Caco-2 (cell line): ENCODE results near the gene OR6X1. TPM values are rescaled to one million over a fixed set of nuclear protein-coding genes. Genes with fewer than 3 reads are reported as not detected.

Experiments used
- BruUV-seq: library from RNA; stranded (reverse); fragments of 400-500 nt; replicated peaks from 2 replicates; lab custom pipeline; 2021; lab: Mats Ljungman, UMichigan
- CTCF ChIA-PET: fragments of 300-600 bp; sonication (Branson Sonifier 250); formaldehyde crosslinking; loops from one replicate; lab custom pipeline; 2022; ENCODE audit warnings: antibody characterized with exemption; lab: Charles Lee
- POLR2A ChIA-PET: fragments of 300-600 bp; sonication (Branson Sonifier 250); formaldehyde crosslinking; loops from one replicate; lab custom pipeline; 2022; ENCODE audit warnings: antibody characterized with exemption; lab: Charles Lee
- DNase-seq, 2 experiments: peaks; one replicate each; pipeline versions ENCODE4 v3.0.0 to v3.0.0-alpha.2; 2020 to 2022
- H3K27me3 ChIP-seq: replicated peaks from 2 replicates; pipeline ENCODE4 v1.6.0; 2011; ENCODE audit warnings: low read length; ENCODE audit not compliant: control insufficient read depth, insufficient read depth
- H3K36me3 ChIP-seq: 2 replicates; pipeline ENCODE4 v1.5.1; 2011; ENCODE audit warnings: low read length; ENCODE audit not compliant: control insufficient read depth, insufficient read depth
- H3K4me1 ChIP-seq: fragments of 250-450 bp; sonication (Bioruptor Pico); 2 replicates; pipeline ENCODE4 v1.5.1; 2020; ENCODE audit warnings: mild to moderate bottlenecking
- H3K4me3 ChIP-seq: 2 replicates; pipeline ENCODE4 v1.5.1; 2011; ENCODE audit warnings: low read depth, mild to moderate bottlenecking, control low read depth, low read length
- H3K9me3 ChIP-seq: fragments of 250-450 bp; sonication (Bioruptor Pico); 2 replicates; pipeline ENCODE4 v1.5.1; 2020; ENCODE audit warnings: mild to moderate bottlenecking, moderate library complexity
- H3K27ac Mint-ChIP-seq: one replicate; pipeline ENCODE4 v1.8.0; 2022; ENCODE audit warnings: mixed read lengths; ENCODE audit not compliant: unreplicated experiment
- H3K27me3 Mint-ChIP-seq: one replicate; pipeline ENCODE4 v1.8.0; 2022; ENCODE audit warnings: mixed read lengths; ENCODE audit not compliant: insufficient read depth, unreplicated experiment
- H3K36me3 Mint-ChIP-seq: one replicate; pipeline ENCODE4 v1.8.0; 2022; ENCODE audit warnings: mild to moderate bottlenecking, mixed read lengths; ENCODE audit not compliant: insufficient read depth, unreplicated experiment
- H3K4me1 Mint-ChIP-seq: one replicate; pipeline ENCODE4 v1.8.0; 2022; ENCODE audit warnings: low read depth, mixed read lengths; ENCODE audit not compliant: unreplicated experiment
- H3K4me3 Mint-ChIP-seq: one replicate; pipeline ENCODE4 v1.8.0; 2022; ENCODE audit warnings: mild to moderate bottlenecking, moderate library complexity, mixed read lengths; ENCODE audit not compliant: unreplicated experiment
- H3K9me3 Mint-ChIP-seq: one replicate; pipeline ENCODE4 v1.8.0; 2022; ENCODE audit warnings: mixed read lengths; ENCODE audit not compliant: unreplicated experiment
- intact Hi-C: fragments of 100-400 bp; cut with micrococcal nuclease; formaldehyde crosslinking; loops from one replicate; pipeline ENCODE4 v1.10.0; 2022; ENCODE audit not compliant: unreplicated experiment
- total RNA-seq: library from RNA; stranded (reverse); gene quantifications from 2 replicates; pipeline ENCODE4 v1.2.3, GENCODE V29; 2022
- TF ChIP-seq, protein P1 (sequence below), 2 experiments: fragments of 200-600 bp in 1 of 2; IDR thresholded peaks; 1 replicate in 1 of 2; 2 replicates in 1 of 2; pipeline versions ENCODE4 v1.5.1 to v1.8.0; 2011 to 2022; ENCODE audit warnings: antibody characterized with exemption in 1 of 2, control low read depth in 1 of 2, inconsistent platforms in 1 of 2, low read depth in 1 of 2, low read length in 1 of 2, mild to moderate bottlenecking in 1 of 2, moderate library complexity in 1 of 2; ENCODE audit not compliant: insufficient read depth in 1 of 2, severe bottlenecking in 1 of 2, unreplicated experiment in 1 of 2

OR6X1 gene
- total RNA-seq, 1 experiment from 2014 or later: not detected

DNA sequence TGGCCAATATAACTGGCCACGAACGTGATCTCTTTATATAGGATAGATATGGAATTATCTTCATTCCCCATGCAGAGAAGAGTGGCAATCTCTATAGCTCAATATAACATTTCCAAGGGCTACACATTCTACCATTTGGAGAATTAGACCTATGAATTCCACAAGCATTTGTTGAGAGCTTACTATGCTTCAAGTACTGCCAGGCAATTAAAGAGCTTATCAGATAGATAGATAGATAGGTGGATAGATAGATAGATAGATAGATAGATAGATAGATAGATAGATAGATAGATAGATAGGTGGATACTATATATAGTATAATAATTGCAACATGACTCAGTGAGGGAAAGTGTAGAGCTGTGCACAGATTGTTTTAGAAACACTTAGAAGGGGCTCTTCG is 1.5 kb upstream of the OR6X1 start:
- Histone ChIP-seq H3K4me3 (no peak overlapping the region), H3K9me3 (no peaks in the 10 kb centered on the region; the same call in 1 of the 2 replicates), H3K27me3 (0 out of 2 replicates have a peak, but pooled peaks cover 1% of the 10 kb centered on the region), H3K36me3 (no peaks in the 10 kb centered on the region), H3K4me1 (0 out of 2 replicates have a peak, but pooled peaks cover 13% of the 10 kb centered on the region)
- no TSS peak for BruUV-seq
- intact Hi-C loops: no loop called here
- DNase-seq: no peak
- Mint-ChIP-seq H3K36me3 (no peaks in the 10 kb centered on the region), H3K4me3 (no peak overlapping the region), H3K4me1 (no peaks in the 10 kb centered on the region), H3K27ac (no peak overlapping the region), H3K27me3 (peaks cover 21% of the 10 kb centered on the region), H3K9me3 (no peaks in the 10 kb centered on the region)
- ChIA-PET CTCF (no interaction called here), POLR2A (interaction anchor here (0.6 kb wide), 1 partner anchor 9 kb away, joined by 3 read pairs; no protein-coding TSS in a partner anchor)
- TF ChIP-seq, protein P1, sequence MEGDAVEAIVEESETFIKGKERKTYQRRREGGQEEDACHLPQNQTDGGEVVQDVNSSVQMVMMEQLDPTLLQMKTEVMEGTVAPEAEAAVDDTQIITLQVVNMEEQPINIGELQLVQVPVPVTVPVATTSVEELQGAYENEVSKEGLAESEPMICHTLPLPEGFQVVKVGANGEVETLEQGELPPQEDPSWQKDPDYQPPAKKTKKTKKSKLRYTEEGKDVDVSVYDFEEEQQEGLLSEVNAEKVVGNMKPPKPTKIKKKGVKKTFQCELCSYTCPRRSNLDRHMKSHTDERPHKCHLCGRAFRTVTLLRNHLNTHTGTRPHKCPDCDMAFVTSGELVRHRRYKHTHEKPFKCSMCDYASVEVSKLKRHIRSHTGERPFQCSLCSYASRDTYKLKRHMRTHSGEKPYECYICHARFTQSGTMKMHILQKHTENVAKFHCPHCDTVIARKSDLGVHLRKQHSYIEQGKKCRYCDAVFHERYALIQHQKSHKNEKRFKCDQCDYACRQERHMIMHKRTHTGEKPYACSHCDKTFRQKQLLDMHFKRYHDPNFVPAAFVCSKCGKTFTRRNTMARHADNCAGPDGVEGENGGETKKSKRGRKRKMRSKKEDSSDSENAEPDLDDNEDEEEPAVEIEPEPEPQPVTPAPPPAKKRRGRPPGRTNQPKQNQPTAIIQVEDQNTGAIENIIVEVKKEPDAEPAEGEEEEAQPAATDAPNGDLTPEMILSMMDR (IDR thresholded peaks at IDR 0.05; ENCODE audit: insufficient read depth in 1 of 2, low read depth in 1 of 2, low read length in 1 of 2, severe bottlenecking in 1 of 2, unreplicated experiment in 1 of 2): no peak

DNA sequence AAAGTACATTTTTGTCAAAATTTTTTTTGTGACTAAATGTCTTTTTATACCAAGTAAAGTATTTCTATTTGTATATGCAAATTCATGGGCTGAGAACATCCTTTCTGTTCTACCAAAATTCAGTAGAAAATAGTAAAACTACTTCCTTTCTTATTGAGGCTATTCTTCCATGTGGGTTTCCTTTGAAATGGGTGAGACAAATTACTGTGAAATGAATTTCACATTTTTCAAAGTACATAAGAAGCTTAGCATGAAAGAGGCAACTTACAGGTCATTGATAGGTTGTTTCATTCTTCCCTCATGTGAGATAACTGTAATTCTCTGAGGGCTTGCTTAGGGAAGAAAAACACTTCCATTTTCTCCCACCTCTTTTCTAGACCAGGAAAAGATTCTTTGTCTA is 1.0 kb upstream of the OR6X1 start:
- no peaks in the 10 kb centered on the region for H3K9me3 Mint-ChIP-seq
- H3K4me1 Mint-ChIP-seq: no peaks in the 10 kb centered on the region
- H3K27me3 ChIP-seq: 0 out of 2 replicates have a peak, but pooled peaks cover 1% of the 10 kb centered on the region
- DNase-seq: no peak
- H3K4me3 Mint-ChIP-seq: no peak overlapping the region
- BruUV-seq: no TSS peak
- no peaks in the 10 kb centered on the region for H3K36me3 ChIP-seq
- H3K36me3 Mint-ChIP-seq: no peaks in the 10 kb centered on the region
- intact Hi-C loops: no loop called here
- H3K27ac Mint-ChIP-seq: no peak overlapping the region
- H3K4me1 ChIP-seq: 0 out of 2 replicates have a peak, but pooled peaks cover 13% of the 10 kb centered on the region
- ChIA-PET CTCF (no interaction called here), POLR2A (no interaction called here)
- H3K9me3 ChIP-seq: no peaks in the 10 kb centered on the region; the same call in 1 of the 2 replicates
- H3K27me3 Mint-ChIP-seq: peaks cover 21% of the 10 kb centered on the region
- TF ChIP-seq, protein P1 (IDR thresholded peaks at IDR 0.05; ENCODE audit: insufficient read depth in 1 of 2, low read depth in 1 of 2, low read length in 1 of 2, severe bottlenecking in 1 of 2, unreplicated experiment in 1 of 2): no peak
- H3K4me3 ChIP-seq: no peak overlapping the region

DNA sequence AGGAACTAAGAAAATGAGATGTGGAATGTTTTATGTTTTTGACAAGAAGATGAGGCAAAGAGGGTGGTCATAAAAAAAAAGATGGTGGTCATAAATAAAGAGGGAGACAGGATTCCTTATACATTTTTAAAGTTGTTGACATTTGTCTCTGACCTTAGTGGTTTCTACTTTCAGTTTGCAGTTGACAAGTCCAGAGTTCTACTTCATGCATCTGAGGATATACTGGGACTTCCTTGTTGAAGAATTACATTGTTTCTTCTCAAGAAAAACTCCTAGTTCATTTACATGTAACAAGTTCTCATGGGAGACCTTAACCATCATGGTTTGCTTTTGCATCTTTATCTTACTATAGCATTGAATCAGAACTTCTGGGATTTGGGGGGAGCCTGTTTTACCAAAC is 1.2 kb downstream of the OR6X1 start:
- CTCF ChIA-PET: no interaction called here
- BruUV-seq: no TSS peak
- intact Hi-C loops: no loop called here

More for the DNA sequence above, 1.2 kb downstream of the OR6X1 start:
- Mint-ChIP-seq H3K4me3 (no peak overlapping the region), H3K9me3 (no peaks in the 10 kb centered on the region), H3K4me1 (no peaks in the 10 kb centered on the region), H3K36me3 (no peaks in the 10 kb centered on the region), H3K27me3 (peaks cover 19% of the 10 kb centered on the region), H3K27ac (no peak overlapping the region)
- H3K4me3 ChIP-seq: no peak overlapping the region
- 0 out of 2 replicates have a peak, but pooled peaks cover 13% of the 10 kb centered on the region for H3K4me1 ChIP-seq
- H3K27me3 ChIP-seq: 0 out of 2 replicates have a peak, but pooled peaks cover 1% of the 10 kb centered on the region
- no peaks in the 10 kb centered on the region for H3K36me3 ChIP-seq
- no peak for DNase-seq
- peaks cover 3% of the 10 kb centered on the region; the same call in 1 of the 2 replicates for H3K9me3 ChIP-seq
- TF ChIP-seq, protein P1 (IDR thresholded peaks at IDR 0.05; ENCODE audit: insufficient read depth in 1 of 2, low read depth in 1 of 2, low read length in 1 of 2, severe bottlenecking in 1 of 2, unreplicated experiment in 1 of 2): no peak
- POLR2A ChIA-PET: no interaction called here
